Measurements from ENCODE around the gene IQGAP1.

IQGAP1 gene

GRCh38 chr15:90449206-90449735 is 61.2 kb downstream of the IQGAP1 start:
- no peak for DNase-seq

- DNase-seq = no peak
Observed at GRCh38 chr15:90451053-90451850, 63.2 kb downstream of the IQGAP1 start.

- DNase-seq = no peak
Observed at GRCh38 chr15:90456236-90456635, 68.2 kb downstream of the IQGAP1 start.

GRCh38 chr15:90458061-90458460 is 70.0 kb downstream of the IQGAP1 start:
- no peak for DNase-seq

- no peak for DNase-seq
Observed at GRCh38 chr15:90459368-90459767, 71.3 kb downstream of the IQGAP1 start.

GRCh38 chr15:90460142-90460824 is 72.2 kb downstream of the IQGAP1 start:
- no peak for DNase-seq

GRCh38 chr15:90463381-90463780 is 75.3 kb downstream of the IQGAP1 start:
- DNase-seq = no peak

- no peak for DNase-seq
Observed at GRCh38 chr15:90465140-90465929, 77.3 kb downstream of the IQGAP1 start.

GRCh38 chr15:90465930-90466567 is 78.0 kb downstream of the IQGAP1 start:
- DNase-seq = no peak

- no peak for DNase-seq
Observed at GRCh38 chr15:90469723-90470122, 81.7 kb downstream of the IQGAP1 start.

GRCh38 chr15:90470453-90470852 is 82.4 kb downstream of the IQGAP1 start:
- DNase-seq = no peak

GRCh38 chr15:90471126-90471525 is 83.1 kb downstream of the IQGAP1 start:
- DNase-seq = no peak

- DNase-seq = no peak
Observed at GRCh38 chr15:90471769-90472168, 83.7 kb downstream of the IQGAP1 start.

GRCh38 chr15:90478846-90479481 is 90.9 kb downstream of the IQGAP1 start:
- DNase-seq = no peak

GRCh38 chr15:90479656-90480055 is 91.6 kb downstream of the IQGAP1 start:
- no peak for DNase-seq

- no peak for DNase-seq
Observed at GRCh38 chr15:90481023-90481422, 93.0 kb downstream of the IQGAP1 start.

GRCh38 chr15:90482124-90483011 is 94.3 kb downstream of the IQGAP1 start:
- peak; percentile 13 to 22 for DNase-seq

GRCh38 chr15:90483012-90483307 is 94.9 kb downstream of the IQGAP1 start:
- DNase-seq = no peak

GRCh38 chr15:90483637-90484036 is 95.6 kb downstream of the IQGAP1 start:
- no peak for DNase-seq

- no peak for DNase-seq
Observed at GRCh38 chr15:90487186-90487585, 99.1 kb downstream of the IQGAP1 start.

- no peak for DNase-seq
Observed at GRCh38 chr15:90489514-90489913, 101.5 kb downstream of the IQGAP1 start.
